ENCODE results near the gene TBC1D16.

GRCh38 chr17:79982986-79983385 is 52.7 kb downstream of the TBC1D16 start:
- TF ChIP-seq CTCF (IDR thresholded peaks at IDR 0.05) (no peak), POLR2AphosphoS5 (IDR thresholded peaks at IDR 0.05) (no peak)

All from breast epithelium (tissue), 3 donors.